Astrocyte of the cerebellum (primary cell): Measurements from ENCODE around the gene CTR9.
"Not testable (repeated sequence)": the region's sequence is repeated elsewhere in the genome, so short reads cannot be mapped to it uniquely, and the experiment has no call there.

ENCODE experiments used
- DNase-seq: peaks from one replicate; pipeline ENCODE4 v3.0.0-alpha.2; 2011; ENCODE audit warnings: low read depth
- H3K4me3 ChIP-seq: 2 replicates; pipeline ENCODE4 v1.5.1; 2011; ENCODE audit warnings: mild to moderate bottlenecking, low read depth, low read length, moderate library complexity
- CTCF ChIP-seq: IDR thresholded peaks from 2 replicates; pipeline ENCODE4 v1.5.1; 2012; ENCODE audit warnings: low read length, low read depth, moderate library complexity, mild to moderate bottlenecking; ENCODE audit errors: missing control alignments
- in situ Hi-C: cut with HindIII; loops from 2 replicates; pipeline ENCODE4 v1.10.0; 2017; ENCODE audit warnings: low sequenced_read_pairs

CTR9 gene

GRCh38 chr11:10807493-10808234 lies 56.6 kb downstream of the CTR9 start:
- TF ChIP-seq CTCF: no peak
- DNase-seq: no peak
- peak overlapping the region; percentile 81 for H3K4me3 ChIP-seq
- in situ Hi-C loops: no loop called here

- no peak for DNase-seq
- in situ Hi-C loops: no loop called here
- no peak for TF ChIP-seq CTCF
- H3K4me3 ChIP-seq: peak overlapping the region; percentile 81
Measured at GRCh38 chr11:10808235-10808552, 57.1 kb downstream of the CTR9 start.

GRCh38 chr11:10808553-10809372 lies 57.7 kb downstream of the CTR9 start, which contains the start of gene EIF4G2:
EIF4G2 (minus strand) TSS chr11:10808926.
- H3K4me3 ChIP-seq: peak within 1 kb of the TSS; percentile 81
- peak; percentile 95 for DNase-seq
- TF ChIP-seq CTCF: no peak
- in situ Hi-C loops: no loop called here

GRCh38 chr11:10809373-10810160 lies 58.5 kb downstream of the CTR9 start:
- peak overlapping the region; percentile 81 for H3K4me3 ChIP-seq
- no peak for TF ChIP-seq CTCF
- DNase-seq: peak; percentile 50
- in situ Hi-C loops: no loop called here

GRCh38 chr11:10813945-10814344 lies 62.9 kb downstream of the CTR9 start:
- in situ Hi-C loops: no loop called here
- no peak for DNase-seq
- no peak for TF ChIP-seq CTCF
- H3K4me3 ChIP-seq: no peak overlapping the region

GRCh38 chr11:10818594-10818993 lies 67.5 kb downstream of the CTR9 start:
- H3K4me3 ChIP-seq: no peak overlapping the region
- no peak for TF ChIP-seq CTCF
- in situ Hi-C loops: no loop called here
- no peak for DNase-seq

GRCh38 chr11:10822491-10822890 lies 71.4 kb downstream of the CTR9 start:
- DNase-seq, in situ Hi-C loops, H3K4me3 ChIP-seq: not testable (repeated sequence)
